ENCODE results near the gene ALK.

DNA sequence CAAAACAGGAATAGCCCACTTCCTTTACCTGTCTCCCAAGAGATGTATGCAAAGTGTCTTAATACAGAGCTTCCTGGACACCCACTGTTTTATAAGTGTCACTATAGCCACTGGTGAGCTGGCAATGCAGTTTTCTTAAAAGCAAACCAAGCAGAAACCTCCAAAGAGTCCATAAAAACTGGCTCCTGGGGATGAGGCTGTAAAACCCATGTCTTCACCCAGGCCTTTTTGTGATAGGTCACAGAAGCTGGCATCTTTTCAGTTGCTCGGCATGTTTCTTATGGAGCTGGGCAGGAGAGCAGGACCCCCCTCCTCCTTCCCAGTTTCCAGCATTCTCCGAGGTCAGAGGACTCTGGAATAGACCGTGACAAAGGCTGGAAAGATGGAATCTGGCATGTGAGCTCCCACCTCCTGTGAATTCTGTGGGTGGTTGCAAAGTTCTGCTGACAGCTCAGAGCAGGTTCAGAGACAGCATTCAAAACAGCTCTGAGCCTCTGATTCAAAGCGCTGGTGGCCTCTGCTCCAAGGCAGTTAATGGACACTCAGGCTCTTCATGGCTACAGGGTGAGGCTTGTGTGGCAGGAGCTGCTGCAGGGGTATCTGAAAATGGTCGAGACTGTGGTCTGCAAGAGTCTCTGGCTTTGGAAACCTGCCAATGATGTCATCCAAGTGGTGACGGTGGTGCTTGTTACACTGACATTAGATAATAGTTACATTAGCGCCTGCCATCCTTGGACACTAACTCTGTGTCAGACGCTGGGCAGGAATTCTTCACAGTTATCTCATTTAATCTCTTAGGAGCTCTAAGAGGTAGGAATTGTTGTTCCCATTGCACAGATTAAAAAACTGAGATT lies 522.8 kb downstream of the ALK start:
- no peak for TF ChIP-seq POLR2AphosphoS5 (IDR thresholded peaks at IDR 0.05; ENCODE audit: low read length)
- no peak for TF ChIP-seq JUND (IDR thresholded peaks at IDR 0.05; ENCODE audit: low read depth, low read length)
- TF ChIP-seq, protein P1, sequence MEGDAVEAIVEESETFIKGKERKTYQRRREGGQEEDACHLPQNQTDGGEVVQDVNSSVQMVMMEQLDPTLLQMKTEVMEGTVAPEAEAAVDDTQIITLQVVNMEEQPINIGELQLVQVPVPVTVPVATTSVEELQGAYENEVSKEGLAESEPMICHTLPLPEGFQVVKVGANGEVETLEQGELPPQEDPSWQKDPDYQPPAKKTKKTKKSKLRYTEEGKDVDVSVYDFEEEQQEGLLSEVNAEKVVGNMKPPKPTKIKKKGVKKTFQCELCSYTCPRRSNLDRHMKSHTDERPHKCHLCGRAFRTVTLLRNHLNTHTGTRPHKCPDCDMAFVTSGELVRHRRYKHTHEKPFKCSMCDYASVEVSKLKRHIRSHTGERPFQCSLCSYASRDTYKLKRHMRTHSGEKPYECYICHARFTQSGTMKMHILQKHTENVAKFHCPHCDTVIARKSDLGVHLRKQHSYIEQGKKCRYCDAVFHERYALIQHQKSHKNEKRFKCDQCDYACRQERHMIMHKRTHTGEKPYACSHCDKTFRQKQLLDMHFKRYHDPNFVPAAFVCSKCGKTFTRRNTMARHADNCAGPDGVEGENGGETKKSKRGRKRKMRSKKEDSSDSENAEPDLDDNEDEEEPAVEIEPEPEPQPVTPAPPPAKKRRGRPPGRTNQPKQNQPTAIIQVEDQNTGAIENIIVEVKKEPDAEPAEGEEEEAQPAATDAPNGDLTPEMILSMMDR (IDR thresholded peaks at IDR 0.05 in 2 of 3, conservative IDR thresholded peaks at IDR 0.05 in 1 of 3; ENCODE audit: control insufficient read depth in 2 of 3, extremely low read depth in 1 of 3, insufficient read depth in 1 of 3, low read depth in 3 of 3, low read length in 3 of 3), result no peak
- no peak for TF ChIP-seq POLR2A (IDR thresholded peaks at IDR 0.05; ENCODE audit: low read depth, low read length)

Data from GM12878 (cell line).